Measurements from ENCODE around the gene SFMBT1.

- TF ChIP-seq CTCF (IDR thresholded peaks at IDR 0.05): no peak
- TF ChIP-seq POLR2AphosphoS5 (IDR thresholded peaks at IDR 0.05; ENCODE audit: low read depth, low read length): no peak
- no peak for TF ChIP-seq SIN3A (IDR thresholded peaks at IDR 0.05; ENCODE audit: borderline replicate concordance, low read depth, low read length)
- TF ChIP-seq YY1 (IDR thresholded peaks at IDR 0.05; ENCODE audit: low read depth): no peak
- TF ChIP-seq PBX3 (IDR thresholded peaks at IDR 0.05): no peak
- no peak for TF ChIP-seq SMC3 (IDR thresholded peaks at IDR 0.05; ENCODE audit: low read depth, low read length)
- no peak for TF ChIP-seq REST (IDR thresholded peaks at IDR 0.05; ENCODE audit: low read depth, low read length)
- no peak for TF ChIP-seq MAX (IDR thresholded peaks at IDR 0.05; ENCODE audit: low read depth)
- TF ChIP-seq TCF12 (IDR thresholded peaks at IDR 0.05): no peak
Measured at GRCh38 chr3:52917044-52917443, 128.8 kb downstream of the SFMBT1 start.
